Coronary artery (tissue), 2 donors: ENCODE measurements around the gene HELZ.
A peak's percentile ranks its signal among the peaks of the same experiment; 100 is the strongest.
"Not testable (repeated sequence)": the region's sequence is repeated elsewhere in the genome, so short reads cannot be mapped to it uniquely, and the experiment has no call there.

ENCODE experiments used
- DNase-seq: peaks from one replicate; pipeline ENCODE4 v3.0.0-alpha.2; 2017; ENCODE audit warnings: low spot score
- H3K27ac ChIP-seq, 2 donors: fragments of 200-600 bp; sonication (generic); one replicate each; pipeline ENCODE4 v1.5.1; 2016 to 2019
- H3K4me3 ChIP-seq: fragments of 200-600 bp; sonication (generic); 2 replicates; pipeline ENCODE4 v1.5.1; 2016; ENCODE audit warnings: mild to moderate bottlenecking, moderate library complexity
- CTCF ChIP-seq: fragments of 200-600 bp; sonication (generic); IDR thresholded peaks from one replicate; pipeline ENCODE4 v1.5.1; 2019; ENCODE audit warnings: antibody characterized with exemption

Gene HELZ

GRCh38 chr17:67265436-67266019, 20.5 kb upstream of the HELZ start:
- no peak for TF ChIP-seq CTCF
- DNase-seq, result no peak
- Histone ChIP-seq H3K4me3 (no peak overlapping the region), H3K27ac (no peak overlapping the region)

DNA sequence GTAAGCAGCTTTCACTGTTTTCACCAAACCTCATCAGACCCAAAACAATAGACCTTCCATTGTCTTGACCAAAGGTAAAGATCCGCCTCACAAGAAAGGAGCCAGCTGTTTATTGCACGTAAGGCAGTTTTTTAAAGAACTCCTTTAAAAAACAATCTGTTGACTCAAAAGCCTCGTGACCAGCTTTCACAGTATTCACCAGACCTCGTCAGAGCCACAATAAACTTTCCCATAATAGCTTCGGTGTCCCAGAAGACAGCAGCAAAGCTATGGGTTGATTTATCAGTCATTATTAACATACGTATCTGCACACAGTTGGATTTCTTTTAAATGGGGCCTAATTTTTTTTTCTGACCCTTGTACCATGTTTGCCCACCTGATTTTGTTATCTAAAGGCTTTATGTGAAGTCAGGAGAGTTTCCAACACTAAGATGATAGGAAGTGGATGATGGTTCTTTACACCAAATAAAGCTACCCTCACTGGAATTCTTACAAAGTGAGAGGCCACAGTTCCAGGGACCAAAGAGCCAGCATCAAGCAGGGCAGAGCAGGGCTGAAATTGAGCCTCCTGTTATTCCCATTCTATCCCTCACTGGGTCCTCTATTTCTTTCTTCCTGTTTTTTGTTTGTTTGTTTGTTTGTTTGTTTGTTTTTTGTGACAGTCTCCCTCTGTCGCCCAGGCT, 17.6 kb upstream of the HELZ start:
- H3K4me3 ChIP-seq, result no peak overlapping the region
- no peak for TF ChIP-seq CTCF
- H3K27ac ChIP-seq, result no peak overlapping the region
- DNase-seq, result no peak

DNA sequence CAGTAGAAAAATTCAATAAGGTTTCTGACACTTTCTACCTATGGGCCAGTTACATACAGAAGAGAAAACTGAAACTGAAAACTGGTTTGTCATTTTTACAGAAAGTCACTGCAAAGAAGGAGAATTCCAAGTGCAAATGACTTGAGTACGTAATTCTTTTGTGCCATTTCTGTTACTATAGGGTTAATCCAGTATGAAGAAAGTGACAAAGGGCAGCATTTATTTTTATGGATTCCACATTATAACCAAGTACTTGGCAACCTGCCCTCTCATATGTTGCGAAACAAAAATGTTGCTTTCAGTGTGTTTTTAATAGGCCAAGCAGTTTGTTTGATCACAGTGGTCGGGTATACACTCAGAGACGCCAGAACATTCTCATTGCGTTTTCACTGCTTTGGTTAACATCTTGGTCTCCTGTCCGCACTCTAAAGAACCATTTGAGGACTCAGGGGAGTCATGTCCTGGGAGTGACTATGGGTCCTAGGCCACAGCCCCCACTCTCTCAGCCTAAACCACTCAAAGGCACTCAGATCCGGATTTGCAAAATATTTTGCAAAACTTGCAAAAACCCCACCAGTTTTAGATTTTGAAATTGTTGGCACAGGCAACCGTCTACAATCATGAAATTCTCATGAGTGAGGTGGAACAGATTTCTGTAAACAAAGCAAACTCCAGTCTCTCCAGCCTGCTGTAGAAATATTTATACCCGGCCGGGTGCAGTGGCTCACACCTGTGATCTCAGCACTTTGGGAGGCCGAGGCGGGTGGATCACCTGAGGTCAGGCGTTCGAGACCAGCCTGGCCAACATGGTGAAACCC, 15.4 kb upstream of the HELZ start:
- no peak for DNase-seq
- no peak for TF ChIP-seq CTCF
- H3K27ac ChIP-seq, result peak overlapping the region; percentile 28 to 77
- peak overlapping the region; percentile 33 for H3K4me3 ChIP-seq

DNA sequence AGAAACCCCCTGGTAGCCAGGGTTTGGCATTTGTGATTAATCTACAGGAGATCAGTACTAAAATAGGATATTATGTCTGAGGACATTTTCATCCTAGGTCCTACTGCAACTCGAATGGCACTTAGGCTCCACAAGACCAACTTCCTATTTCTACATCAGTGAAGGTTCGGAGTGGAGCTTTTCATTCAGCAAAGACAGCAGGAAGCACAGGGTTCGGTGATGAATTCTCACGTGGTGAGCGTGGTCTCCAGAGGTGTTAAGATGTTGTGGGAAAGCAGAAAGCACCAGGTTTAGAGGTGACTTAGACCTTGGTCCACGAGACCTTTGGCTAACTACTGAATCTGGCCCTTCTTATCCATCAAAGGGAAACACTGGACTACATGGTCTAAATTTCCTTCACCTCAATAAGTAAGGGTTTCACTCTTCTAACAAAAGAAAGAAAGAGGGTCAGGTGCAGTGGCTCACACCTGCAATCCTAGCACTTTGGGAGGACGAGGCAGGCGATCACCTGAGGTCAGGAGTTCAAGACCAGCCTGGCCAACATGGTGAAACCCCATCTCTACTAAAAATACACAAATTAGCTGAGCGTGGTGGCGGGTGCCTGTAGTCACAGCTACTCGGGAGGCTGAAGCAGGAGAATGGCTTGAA, 13.9 kb upstream of the HELZ start:
- no peak for DNase-seq
- no peak overlapping the region for H3K4me3 ChIP-seq
- peak overlapping the region in 1 of 2 donors; percentile 54 for H3K27ac ChIP-seq
- TF ChIP-seq CTCF, result no peak

DNA sequence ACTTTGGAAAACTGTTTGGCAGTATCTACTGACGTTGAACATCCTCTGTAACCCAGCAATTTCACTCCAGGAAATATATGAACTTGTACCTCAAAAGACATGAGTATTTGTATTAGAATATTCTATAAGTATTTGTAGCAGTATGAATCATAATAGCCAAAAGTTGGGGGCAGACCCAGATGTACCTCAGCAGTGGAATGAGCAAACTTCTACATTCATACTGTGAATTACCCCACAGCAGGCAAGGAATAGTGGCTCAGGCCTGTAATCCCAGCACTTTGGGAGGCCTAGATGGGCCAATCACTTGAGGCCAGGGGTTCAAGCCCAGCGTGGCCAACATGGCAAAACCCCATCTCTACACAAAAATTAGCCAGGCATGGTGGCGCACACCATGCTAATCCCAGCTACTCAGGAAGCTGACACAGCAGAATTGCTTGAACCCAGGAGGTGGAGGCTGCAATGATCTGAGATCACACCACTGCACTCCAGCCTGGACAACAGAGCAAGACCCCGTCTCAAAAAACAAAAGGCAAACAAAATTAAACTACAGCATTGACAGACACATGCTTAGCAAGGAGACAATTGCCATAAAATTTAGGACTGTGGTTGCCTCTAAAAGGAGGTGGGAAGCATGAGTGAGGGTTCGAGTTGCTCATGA, 11.2 kb upstream of the HELZ start:
- TF ChIP-seq CTCF, result no peak
- no peak overlapping the region for H3K27ac ChIP-seq

DNA sequence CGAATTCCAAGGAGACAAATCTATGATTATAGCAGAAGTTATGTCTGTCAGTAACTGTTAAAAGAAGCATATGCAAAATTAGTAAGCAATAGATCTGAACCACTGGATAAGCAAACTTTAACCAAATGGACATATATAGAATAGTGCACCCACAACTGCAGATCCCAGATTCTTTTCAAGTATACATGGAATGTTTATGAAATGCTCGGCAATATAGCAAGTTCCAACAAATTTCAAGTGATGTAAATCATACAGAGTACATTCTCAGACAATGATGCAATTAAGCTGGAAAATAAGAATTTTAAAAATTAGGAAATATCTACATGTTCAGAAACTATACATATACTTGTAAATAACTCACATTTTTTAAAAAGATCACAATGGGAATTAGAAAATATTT, 8.4 kb upstream of the HELZ start:
- DNase-seq, result no peak
- TF ChIP-seq CTCF, result no peak
- Histone ChIP-seq H3K27ac (no peak overlapping the region), H3K4me3 (no peak overlapping the region)

More for the DNA sequence above, 11.2 kb upstream of the HELZ start:
- no peak for DNase-seq
- H3K4me3 ChIP-seq, result no peak overlapping the region

DNA sequence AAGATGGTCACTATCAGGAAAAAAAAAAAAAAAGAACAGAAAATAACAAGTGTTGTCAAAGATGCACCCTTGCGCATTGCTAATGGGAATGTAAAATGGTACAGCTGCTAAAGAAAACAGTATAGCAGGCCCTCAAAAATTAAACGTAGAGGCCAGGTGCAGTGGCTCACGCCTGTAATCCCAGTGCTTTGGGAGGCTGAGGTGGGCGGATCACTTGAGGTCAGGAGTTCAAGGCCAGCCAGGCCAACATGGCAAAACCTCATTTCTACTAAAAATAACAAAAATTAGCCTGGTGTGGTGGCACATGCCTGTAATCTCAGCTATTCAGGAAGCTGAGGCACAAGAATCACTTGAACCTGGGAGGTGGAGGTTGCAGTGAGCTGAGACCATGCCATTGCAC, 6.6 kb upstream of the HELZ start:
- not testable (repeated sequence) for DNase-seq, H3K4me3 ChIP-seq, H3K27ac ChIP-seq
